ENCODE data around the gene SLC35E1. TPM values are rescaled to one million over a fixed set of nuclear protein-coding genes. Genes with fewer than 3 reads are reported as not detected.

SLC35E1 gene
- total RNA-seq, 4 donors from 2014 or later: 30.6 to 38.1 (median 34.6) TPM

GRCh38 chr19:16585808-16586476 is 13.7 kb upstream of the SLC35E1 start:
- no peak for TF ChIP-seq CTCF (IDR thresholded peaks at IDR 0.05; ENCODE audit: low read depth)

- no peak for TF ChIP-seq CTCF (IDR thresholded peaks at IDR 0.05; ENCODE audit: low read depth)
Measured at GRCh38 chr19:16585094-16585801, 13.0 kb upstream of the SLC35E1 start.

GRCh38 chr19:16584248-16585093 is 12.3 kb upstream of the SLC35E1 start:
- no peak for TF ChIP-seq CTCF (IDR thresholded peaks at IDR 0.05; ENCODE audit: low read depth)

GRCh38 chr19:16582486-16583261 is 10.5 kb upstream of the SLC35E1 start:
- no peak for TF ChIP-seq CTCF (IDR thresholded peaks at IDR 0.05; ENCODE audit: low read depth)

- TF ChIP-seq CTCF (IDR thresholded peaks at IDR 0.05; ENCODE audit: low read depth): no peak
Measured at GRCh38 chr19:16581971-16582343, 9.7 kb upstream of the SLC35E1 start.

- TF ChIP-seq CTCF (IDR thresholded peaks at IDR 0.05; ENCODE audit: low read depth): no peak
Measured at GRCh38 chr19:16581145-16581970, 9.1 kb upstream of the SLC35E1 start.

Data from subcutaneous adipose tissue (tissue), 4 donors.